Osteocyte (in vitro differentiated cells): ENCODE results near the gene FILIP1. TPM values are rescaled to one million over a fixed set of nuclear protein-coding genes. Genes with fewer than 3 reads are reported as not detected.

Experiments used
- DNase-seq: peaks from one replicate; pipeline ENCODE4 v3.0.0; 2021; ENCODE audit warnings: mixed read lengths; ENCODE audit not compliant: unreplicated experiment; ENCODE audit errors: extremely low spot score
- H3K27ac Mint-ChIP-seq: one replicate; pipeline ENCODE4 v1.8.0; 2021; ENCODE audit warnings: mild to moderate bottlenecking, mixed read lengths; ENCODE audit not compliant: unreplicated experiment
- H3K27me3 Mint-ChIP-seq: one replicate; pipeline ENCODE4 v1.8.0; 2021; ENCODE audit warnings: mixed read lengths; ENCODE audit not compliant: unreplicated experiment
- H3K36me3 Mint-ChIP-seq: one replicate; pipeline ENCODE4 v1.8.0; 2021; ENCODE audit warnings: mixed read lengths; ENCODE audit not compliant: unreplicated experiment
- H3K4me1 Mint-ChIP-seq: one replicate; pipeline ENCODE4 v1.8.0; 2021; ENCODE audit warnings: mixed read lengths; ENCODE audit not compliant: unreplicated experiment
- H3K4me3 Mint-ChIP-seq: one replicate; pipeline ENCODE4 v1.8.0; 2021; ENCODE audit warnings: mild to moderate bottlenecking, moderate library complexity, mixed read lengths; ENCODE audit not compliant: unreplicated experiment
- H3K9me3 Mint-ChIP-seq: one replicate; pipeline ENCODE4 v1.8.0; 2021; ENCODE audit warnings: mixed read lengths; ENCODE audit not compliant: unreplicated experiment
- CTCF ChIP-seq: fragments of 200-600 bp; sonication (generic); IDR thresholded peaks from 2 replicates; pipeline ENCODE4 v1.5.0; 2021; ENCODE audit warnings: antibody characterized with exemption, mild to moderate bottlenecking, moderate library complexity
- total RNA-seq: library from RNA; stranded (reverse); gene quantifications from 2 replicates; pipeline ENCODE4 v1.2.1, GENCODE V29; 2021

The FILIP1 gene
- total RNA-seq, 1 donor from 2014 or later, result 0.05 TPM

- H3K36me3 Mint-ChIP-seq, result no peaks in the 10 kb centered on the region
- no peak for DNase-seq
- no peaks in the 10 kb centered on the region for H3K9me3 Mint-ChIP-seq
- H3K4me3 Mint-ChIP-seq, result peak overlapping the region; percentile 68
- H3K27ac Mint-ChIP-seq, result no peak overlapping the region
- H3K4me1 Mint-ChIP-seq, result peaks cover 16% of the 10 kb centered on the region
- peaks cover 23% of the 10 kb centered on the region for H3K27me3 Mint-ChIP-seq
- no peak for TF ChIP-seq CTCF
These were observed 144.7 kb downstream of the FILIP1 start for GRCh38 chr6:75348882-75349261.

- Mint-ChIP-seq H3K36me3 (no peaks in the 10 kb centered on the region), H3K27me3 (peaks cover 18% of the 10 kb centered on the region), H3K9me3 (no peaks in the 10 kb centered on the region), H3K4me3 (no peak overlapping the region), H3K4me1 (peaks cover 16% of the 10 kb centered on the region), H3K27ac (no peak overlapping the region)
- DNase-seq, result no peak
- TF ChIP-seq CTCF, result no peak
These were observed 145.5 kb downstream of the FILIP1 start for GRCh38 chr6:75347898-75348610.

GRCh38 chr6:75345413-75345812 lies 148.2 kb downstream of the FILIP1 start:
- peaks cover 16% of the 10 kb centered on the region for H3K4me1 Mint-ChIP-seq
- no peaks in the 10 kb centered on the region for H3K36me3 Mint-ChIP-seq
- H3K4me3 Mint-ChIP-seq, result no peak overlapping the region
- no peak for DNase-seq
- H3K27ac Mint-ChIP-seq, result no peak overlapping the region
- H3K27me3 Mint-ChIP-seq, result peaks cover 8% of the 10 kb centered on the region
- no peak for TF ChIP-seq CTCF
- H3K9me3 Mint-ChIP-seq, result no peaks in the 10 kb centered on the region

GRCh38 chr6:75344455-75344854 lies 149.1 kb downstream of the FILIP1 start:
- peaks cover 9% of the 10 kb centered on the region for H3K4me1 Mint-ChIP-seq
- no peaks in the 10 kb centered on the region for H3K9me3 Mint-ChIP-seq
- no peak for TF ChIP-seq CTCF
- H3K27ac Mint-ChIP-seq, result no peak overlapping the region
- no peaks in the 10 kb centered on the region for H3K27me3 Mint-ChIP-seq
- H3K36me3 Mint-ChIP-seq, result no peaks in the 10 kb centered on the region
- H3K4me3 Mint-ChIP-seq, result no peak overlapping the region
- no peak for DNase-seq

GRCh38 chr6:75344021-75344420 lies 149.6 kb downstream of the FILIP1 start:
- no peaks in the 10 kb centered on the region for H3K36me3 Mint-ChIP-seq
- H3K4me1 Mint-ChIP-seq, result peaks cover 5% of the 10 kb centered on the region
- no peak overlapping the region for H3K27ac Mint-ChIP-seq
- no peak overlapping the region for H3K4me3 Mint-ChIP-seq
- H3K9me3 Mint-ChIP-seq, result no peaks in the 10 kb centered on the region
- TF ChIP-seq CTCF, result no peak
- H3K27me3 Mint-ChIP-seq, result no peaks in the 10 kb centered on the region
- DNase-seq, result no peak
